BJ (cell line): Measurements from ENCODE around the gene SMG6. TPM values are rescaled to one million over a fixed set of nuclear protein-coding genes. Genes with fewer than 3 reads are reported as not detected.

Source experiments
- CTCF ChIA-PET: fragments of 350-600 bp; formaldehyde crosslinking; extraction: SDS; loops from one replicate; lab custom pipeline; 2021; ENCODE audit warnings: antibody characterized with exemption, inconsistent platforms; lab: Yijun Ruan, JAX
- POLR2A ChIA-PET: fragments of 300-600 bp; sonication (Branson Sonifier 250); formaldehyde crosslinking; extraction: SDS; loops from one replicate; lab custom pipeline; 2021; ENCODE audit warnings: antibody characterized with exemption; lab: Charles Lee
- DNase-seq: peaks from one replicate; pipeline ENCODE4 v3.0.0-alpha.2; 2011; ENCODE audit warnings: low read depth
- H3K27me3 ChIP-seq: 2 replicates; pipeline ENCODE4 v1.6.0; 2011; ENCODE audit warnings: low read length; ENCODE audit not compliant: control insufficient read depth, insufficient read depth
- H3K36me3 ChIP-seq: 2 replicates; pipeline ENCODE4 v1.5.1; 2011; ENCODE audit warnings: low read length; ENCODE audit not compliant: control insufficient read depth, insufficient read depth
- H3K4me3 ChIP-seq: 2 replicates; pipeline ENCODE4 v1.5.1; 2011; ENCODE audit warnings: low read depth, mild to moderate bottlenecking, control low read depth, low read length
- polyA plus RNA-seq: library from polyadenylated mRNA; depleted of rRNA; stranded (reverse); fragments of >200 nt; gene quantifications from 2 replicates; pipeline ENCODE4 v1.2.3, GENCODE V29; 2011
- TF ChIP-seq, protein P1 (sequence below): IDR thresholded peaks from 2 replicates; pipeline ENCODE4 v1.5.1; 2011; ENCODE audit warnings: low read depth, mild to moderate bottlenecking, control low read depth, inconsistent platforms, low read length, moderate library complexity; ENCODE audit not compliant: insufficient read depth

The SMG6 gene
- polyA plus RNA-seq, 1 experiment: 29.7 TPM

DNA sequence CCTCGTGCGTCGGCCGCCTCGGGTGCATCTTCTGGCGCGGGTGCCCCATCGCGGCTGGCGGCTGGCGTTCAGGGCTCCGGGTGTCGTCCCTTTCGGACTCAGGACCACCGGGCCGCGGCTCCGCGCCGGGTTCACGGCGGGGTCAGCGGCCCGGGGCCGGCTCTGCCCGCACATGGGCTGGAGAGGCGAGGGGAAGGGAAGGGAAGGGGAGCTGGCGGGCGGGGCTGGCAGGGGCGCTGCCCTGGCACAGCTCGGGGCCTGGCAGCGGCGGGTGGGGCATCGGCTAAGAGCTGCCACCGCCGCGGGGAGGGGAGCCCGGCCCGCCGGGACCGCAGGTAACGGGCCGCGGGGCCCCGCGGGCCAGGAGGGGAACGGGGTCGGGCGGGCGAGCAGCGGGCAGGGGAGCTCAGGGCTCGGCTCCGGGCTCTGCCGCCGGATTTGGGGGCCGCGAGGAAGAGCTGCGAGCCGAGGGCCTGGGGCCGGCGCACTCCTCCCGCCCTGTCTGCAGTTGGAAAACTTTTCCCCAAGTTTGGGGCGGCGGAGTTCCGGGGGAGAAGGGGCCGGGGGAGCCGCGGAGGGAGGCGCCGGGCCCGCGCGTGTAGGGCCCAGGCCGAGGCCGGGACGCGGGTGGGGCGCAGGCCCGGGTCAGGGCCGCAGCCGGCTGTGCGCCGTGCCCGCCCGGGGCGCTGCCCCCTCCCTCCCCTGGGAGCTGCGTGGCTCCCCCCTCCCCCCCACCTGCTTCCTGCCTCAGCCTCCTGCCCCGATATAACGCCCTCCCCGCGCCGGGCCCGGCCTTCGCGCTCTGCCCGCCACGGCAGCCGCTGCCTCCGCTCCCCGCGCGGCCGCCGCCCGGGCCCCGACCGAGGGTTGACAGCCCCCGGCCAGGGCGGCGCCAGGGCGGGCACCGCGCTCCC is 248.0 kb downstream of the SMG6 start:
- ChIA-PET POLR2A (interaction anchor here (0.6 to 1.1 kb wide), 5 partner anchors 9 to 205 kb away, joined by 4 to 10 read pairs (median 5); no protein-coding TSS in a partner anchor), CTCF (interaction anchor here (0.7 to 9.7 kb wide), 38 partner anchors 9 to 327 kb away, joined by 3 to 310 read pairs (median 10); partner anchors contain the start of genes SMG6, SRR and TSR1)
- Histone ChIP-seq H3K4me3 (peak overlapping the region; percentile 79), H3K27me3 (no peaks in the 10 kb centered on the region), H3K36me3 (peaks cover 24% of the 10 kb centered on the region)
- DNase-seq: no peak
- TF ChIP-seq, protein P1, sequence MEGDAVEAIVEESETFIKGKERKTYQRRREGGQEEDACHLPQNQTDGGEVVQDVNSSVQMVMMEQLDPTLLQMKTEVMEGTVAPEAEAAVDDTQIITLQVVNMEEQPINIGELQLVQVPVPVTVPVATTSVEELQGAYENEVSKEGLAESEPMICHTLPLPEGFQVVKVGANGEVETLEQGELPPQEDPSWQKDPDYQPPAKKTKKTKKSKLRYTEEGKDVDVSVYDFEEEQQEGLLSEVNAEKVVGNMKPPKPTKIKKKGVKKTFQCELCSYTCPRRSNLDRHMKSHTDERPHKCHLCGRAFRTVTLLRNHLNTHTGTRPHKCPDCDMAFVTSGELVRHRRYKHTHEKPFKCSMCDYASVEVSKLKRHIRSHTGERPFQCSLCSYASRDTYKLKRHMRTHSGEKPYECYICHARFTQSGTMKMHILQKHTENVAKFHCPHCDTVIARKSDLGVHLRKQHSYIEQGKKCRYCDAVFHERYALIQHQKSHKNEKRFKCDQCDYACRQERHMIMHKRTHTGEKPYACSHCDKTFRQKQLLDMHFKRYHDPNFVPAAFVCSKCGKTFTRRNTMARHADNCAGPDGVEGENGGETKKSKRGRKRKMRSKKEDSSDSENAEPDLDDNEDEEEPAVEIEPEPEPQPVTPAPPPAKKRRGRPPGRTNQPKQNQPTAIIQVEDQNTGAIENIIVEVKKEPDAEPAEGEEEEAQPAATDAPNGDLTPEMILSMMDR: no peak

- TF ChIP-seq, protein P1: peak; percentile 50
- DNase-seq: no peak
- CTCF ChIA-PET: interaction anchor here (0.6 to 9.7 kb wide), 45 partner anchors 10 to 328 kb away, joined by 3 to 310 read pairs (median 8); partner anchors contain the start of genes SMG6, SRR and TSR1
- Histone ChIP-seq H3K36me3 (peaks cover 20% of the 10 kb centered on the region), H3K4me3 (peak within 1 kb of the TSS; percentile 79), H3K27me3 (no peaks in the 10 kb centered on the region)
- POLR2A ChIA-PET: interaction anchor here (0.6 to 0.9 kb wide), 4 partner anchors 55 to 190 kb away, joined by 3 to 10 read pairs (median 4); no protein-coding TSS in a partner anchor
Observed at GRCh38 chr17:2054512-2055291, 248.9 kb downstream of the SMG6 start, which contains the start of gene HIC1. Gene HIC1, plus strand, starts transcription at chr17:2055103. Its CDS starts 1,588 bp downstream, at chr17:2056691.

DNA sequence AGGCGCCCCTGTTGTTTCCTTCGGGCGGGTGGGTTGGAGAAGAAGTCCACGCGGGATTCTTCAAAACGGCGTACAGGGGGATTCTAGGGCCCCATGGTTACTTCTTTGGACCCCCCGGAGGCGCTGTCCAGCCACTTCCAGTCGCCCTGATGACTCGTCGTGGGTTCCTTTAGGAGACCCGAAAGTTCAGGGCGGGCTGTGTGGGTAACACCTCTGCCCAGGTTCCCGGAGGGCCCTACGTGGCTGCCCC is 249.4 kb downstream of the SMG6 start:
- TF ChIP-seq, protein P1: no peak
- CTCF ChIA-PET: interaction anchor here (0.6 to 9.7 kb wide), 38 partner anchors 10 to 328 kb away, joined by 3 to 310 read pairs (median 8); partner anchors contain the start of genes SMG6, SRR and TSR1
- Histone ChIP-seq H3K4me3 (peak overlapping the region; percentile 79), H3K36me3 (peaks cover 16% of the 10 kb centered on the region), H3K27me3 (no peaks in the 10 kb centered on the region)
- DNase-seq: no peak
- POLR2A ChIA-PET: interaction anchor here (0.6 kb wide), 2 partner anchors 94 to 183 kb away, joined by 3 read pairs; no protein-coding TSS in a partner anchor

DNA sequence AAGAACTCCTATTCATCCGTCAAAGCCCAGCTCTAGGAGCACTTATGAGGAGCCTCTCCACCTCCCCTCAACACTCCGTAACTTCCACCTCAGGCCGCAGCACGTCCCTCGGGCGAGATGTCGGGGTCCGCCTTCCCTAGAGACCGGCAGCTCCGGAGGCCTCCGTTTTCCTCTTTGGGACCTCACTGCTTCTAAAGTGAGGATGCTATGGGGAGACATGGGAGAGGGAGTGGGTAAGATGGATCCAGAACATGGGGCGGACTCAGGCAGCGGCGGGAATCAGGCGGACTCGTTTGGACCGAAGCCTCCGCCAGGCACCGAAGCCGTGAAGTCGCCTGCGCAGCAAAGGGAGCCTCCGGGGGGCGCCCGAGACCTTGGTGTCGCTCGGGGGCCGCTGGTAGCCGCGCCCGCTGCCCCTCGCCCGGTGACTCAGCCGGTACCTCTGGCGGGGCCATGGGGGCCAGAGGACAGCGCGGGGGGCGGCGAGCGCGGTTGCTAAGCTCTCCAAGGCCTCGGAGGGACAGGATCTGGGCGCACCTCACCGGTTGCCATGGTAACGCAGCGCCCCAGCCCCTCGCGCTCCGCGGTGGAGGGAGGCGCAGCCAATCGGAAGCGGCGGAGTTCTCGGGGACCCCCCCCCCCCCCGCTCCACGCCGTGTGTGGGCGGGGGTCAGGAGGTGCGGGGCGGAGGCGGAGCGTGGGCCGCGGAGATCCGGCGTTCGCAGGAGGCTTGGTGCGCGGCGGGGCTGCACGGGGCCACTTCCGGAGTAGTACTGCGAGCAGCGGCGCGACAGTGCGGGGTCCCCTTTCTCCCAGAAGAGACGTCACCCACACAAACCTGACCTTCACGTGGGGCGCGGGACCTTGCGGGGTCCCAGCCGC is 250.0 kb downstream of the SMG6 start:
- POLR2A ChIA-PET: no interaction called here

More for the DNA sequence above, 250.0 kb downstream of the SMG6 start:
- H3K27me3 ChIP-seq: no peaks in the 10 kb centered on the region
- CTCF ChIA-PET: interaction anchor here (0.5 to 9.7 kb wide), 39 partner anchors 11 to 362 kb away, joined by 3 to 310 read pairs (median 7); partner anchors contain the start of genes SMG6, SRR and TSR1
- peak overlapping the region; percentile 79 for H3K4me3 ChIP-seq
- no peak for DNase-seq
- H3K36me3 ChIP-seq: peaks cover 13% of the 10 kb centered on the region
- TF ChIP-seq, protein P1: peak; percentile 70
